LNCaP clone FGC (cell line): ENCODE results near the gene CABP5.

ENCODE experiments used
- DNase-seq: peaks from one replicate; pipeline ENCODE4 v3.0.0-alpha.2; 2011; ENCODE audit warnings: low read depth
- H3K4me3 ChIP-seq: 2 replicates; pipeline ENCODE4 v1.5.1; 2011; ENCODE audit warnings: mild to moderate bottlenecking, low read depth, low read length, control low read depth
- TF ChIP-seq, protein P1 (sequence below): IDR thresholded peaks from 2 replicates; pipeline ENCODE4 v1.5.1; 2012; ENCODE audit warnings: mild to moderate bottlenecking; ENCODE audit not compliant: control insufficient read depth, insufficient read depth; ENCODE audit errors: extremely low read depth

CABP5 gene

DNA sequence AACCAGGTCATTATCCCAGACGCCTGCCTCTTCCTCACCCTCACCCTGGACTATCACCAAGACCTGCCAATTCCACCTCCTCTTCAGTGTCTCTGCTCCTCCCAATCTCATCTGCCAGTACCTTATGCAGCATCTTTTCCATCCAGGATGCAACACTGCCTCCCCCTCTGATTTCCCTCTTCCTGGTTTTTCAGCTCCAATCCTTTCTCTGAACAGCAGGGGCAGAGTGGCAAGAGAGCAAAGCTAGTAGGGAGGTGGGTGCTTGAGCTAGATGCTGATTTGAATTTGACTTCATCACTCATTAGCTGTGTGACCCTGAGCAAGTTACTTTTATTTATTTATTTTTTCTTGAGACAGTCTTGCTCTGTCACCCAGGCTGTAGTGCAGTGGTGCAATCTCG is 25.6 kb upstream of the CABP5 start:
- TF ChIP-seq, protein P1, sequence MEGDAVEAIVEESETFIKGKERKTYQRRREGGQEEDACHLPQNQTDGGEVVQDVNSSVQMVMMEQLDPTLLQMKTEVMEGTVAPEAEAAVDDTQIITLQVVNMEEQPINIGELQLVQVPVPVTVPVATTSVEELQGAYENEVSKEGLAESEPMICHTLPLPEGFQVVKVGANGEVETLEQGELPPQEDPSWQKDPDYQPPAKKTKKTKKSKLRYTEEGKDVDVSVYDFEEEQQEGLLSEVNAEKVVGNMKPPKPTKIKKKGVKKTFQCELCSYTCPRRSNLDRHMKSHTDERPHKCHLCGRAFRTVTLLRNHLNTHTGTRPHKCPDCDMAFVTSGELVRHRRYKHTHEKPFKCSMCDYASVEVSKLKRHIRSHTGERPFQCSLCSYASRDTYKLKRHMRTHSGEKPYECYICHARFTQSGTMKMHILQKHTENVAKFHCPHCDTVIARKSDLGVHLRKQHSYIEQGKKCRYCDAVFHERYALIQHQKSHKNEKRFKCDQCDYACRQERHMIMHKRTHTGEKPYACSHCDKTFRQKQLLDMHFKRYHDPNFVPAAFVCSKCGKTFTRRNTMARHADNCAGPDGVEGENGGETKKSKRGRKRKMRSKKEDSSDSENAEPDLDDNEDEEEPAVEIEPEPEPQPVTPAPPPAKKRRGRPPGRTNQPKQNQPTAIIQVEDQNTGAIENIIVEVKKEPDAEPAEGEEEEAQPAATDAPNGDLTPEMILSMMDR = no peak
- H3K4me3 ChIP-seq = no peak overlapping the region
- DNase-seq = no peak

DNA sequence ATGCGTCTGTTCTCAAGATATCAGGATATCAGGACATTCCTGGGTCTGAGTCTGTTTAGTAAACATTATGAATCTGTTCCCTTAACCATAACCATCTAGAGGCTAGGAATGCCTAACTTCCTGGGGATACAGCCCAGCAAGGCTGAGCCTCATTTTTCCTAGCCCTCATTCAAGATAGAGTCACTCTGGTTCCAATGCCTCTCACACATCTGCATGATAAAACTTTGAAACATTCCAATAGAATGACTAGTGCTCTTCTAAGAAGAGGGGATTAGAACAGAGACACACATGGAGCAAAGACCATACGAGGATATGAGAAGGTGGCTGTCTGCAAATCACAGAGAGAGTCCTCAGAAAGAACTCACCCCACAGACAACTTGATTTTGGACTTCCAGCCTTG is 20.6 kb upstream of the CABP5 start:
- H3K4me3 ChIP-seq = no peak overlapping the region
- TF ChIP-seq, protein P1 = no peak
- DNase-seq = no peak

DNA sequence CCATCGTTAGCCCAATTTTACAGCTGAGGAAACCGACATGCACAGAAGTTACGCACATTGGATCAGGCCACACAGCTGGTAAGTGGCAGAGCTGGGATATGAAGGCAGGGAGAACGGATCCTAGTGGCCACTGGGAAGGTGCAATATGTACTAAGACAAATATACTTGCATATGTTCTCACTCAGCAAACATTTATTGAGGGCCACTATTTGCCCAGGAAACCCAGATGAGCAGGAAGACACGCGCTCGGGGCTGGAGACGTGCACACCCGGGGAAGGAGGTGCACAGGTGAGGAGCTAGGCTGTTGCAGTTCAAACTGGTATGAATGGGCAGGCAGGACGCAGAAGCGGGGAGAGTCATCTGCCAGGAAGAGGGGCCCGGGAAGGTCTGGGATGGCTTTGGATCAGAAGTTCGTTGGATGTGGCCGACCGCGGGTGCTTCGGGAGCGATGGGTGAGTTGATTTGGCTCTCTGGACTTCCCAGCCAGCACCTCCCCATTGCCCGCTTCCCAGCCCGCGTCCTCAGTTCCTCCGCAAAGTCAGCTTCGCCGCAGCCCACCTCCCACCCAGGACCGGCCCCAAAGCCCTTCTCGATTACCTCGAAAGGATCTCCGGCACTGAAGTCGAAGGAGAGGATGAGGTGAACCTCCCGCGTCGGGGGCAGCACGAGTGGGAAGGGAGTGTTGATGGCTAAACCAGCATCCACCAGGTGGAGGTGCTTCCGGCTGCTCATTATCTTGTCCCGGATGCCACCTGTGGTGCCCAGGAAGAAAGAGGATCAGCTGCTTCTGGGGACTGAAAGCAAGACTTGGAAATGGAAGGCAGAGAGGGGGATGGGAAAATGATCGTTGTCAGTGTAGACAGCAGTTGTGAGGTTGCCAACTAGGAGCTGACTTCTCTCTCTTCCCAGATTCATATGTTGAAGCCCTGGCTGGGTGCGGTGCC is 17.8 kb upstream of the CABP5 start:
- TF ChIP-seq, protein P1 = no peak
- peak; percentile 41 for DNase-seq
- H3K4me3 ChIP-seq = no peak overlapping the region

DNA sequence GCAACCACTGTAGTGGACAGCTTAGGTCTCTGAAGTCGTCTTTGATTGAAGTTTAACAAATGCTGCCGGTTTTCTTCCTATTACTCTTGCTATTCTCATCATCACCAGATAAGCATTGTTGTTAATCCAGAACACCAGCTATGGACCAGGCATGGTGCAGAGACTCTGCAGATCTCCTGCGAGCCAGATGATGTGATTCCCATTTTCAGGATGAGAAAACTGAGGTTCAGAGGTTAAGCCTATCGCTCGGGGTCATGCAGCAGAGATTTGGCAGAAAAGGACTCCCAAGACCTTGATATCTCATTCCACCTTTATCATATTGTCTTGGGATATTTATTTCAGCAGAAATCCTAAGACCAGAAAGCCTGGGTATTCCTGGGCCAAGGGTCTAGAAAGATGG is 16.5 kb upstream of the CABP5 start:
- TF ChIP-seq, protein P1 = no peak
- no peak overlapping the region for H3K4me3 ChIP-seq
- DNase-seq = no peak

DNA sequence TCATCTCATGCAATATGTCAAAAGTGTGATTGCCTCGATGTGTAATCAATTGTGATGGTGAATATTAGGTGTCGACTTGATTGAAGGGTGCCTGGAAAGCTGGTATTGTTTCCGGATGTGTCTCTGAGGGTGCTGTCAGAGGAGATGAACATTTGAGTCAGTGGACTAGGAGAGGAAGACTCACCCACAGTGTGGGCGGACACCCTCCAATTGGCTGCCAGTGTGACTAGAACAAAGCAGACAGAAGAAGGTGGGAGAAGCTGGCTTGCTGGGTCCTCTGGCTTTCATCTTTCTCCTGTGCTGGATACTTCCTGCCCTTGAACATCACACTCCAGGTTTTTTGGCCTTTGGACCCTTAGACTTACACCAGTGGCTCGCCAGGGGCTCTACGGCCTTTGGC is 15.5 kb upstream of the CABP5 start:
- TF ChIP-seq, protein P1 = no peak
- H3K4me3 ChIP-seq = no peak overlapping the region
- DNase-seq = no peak

DNA sequence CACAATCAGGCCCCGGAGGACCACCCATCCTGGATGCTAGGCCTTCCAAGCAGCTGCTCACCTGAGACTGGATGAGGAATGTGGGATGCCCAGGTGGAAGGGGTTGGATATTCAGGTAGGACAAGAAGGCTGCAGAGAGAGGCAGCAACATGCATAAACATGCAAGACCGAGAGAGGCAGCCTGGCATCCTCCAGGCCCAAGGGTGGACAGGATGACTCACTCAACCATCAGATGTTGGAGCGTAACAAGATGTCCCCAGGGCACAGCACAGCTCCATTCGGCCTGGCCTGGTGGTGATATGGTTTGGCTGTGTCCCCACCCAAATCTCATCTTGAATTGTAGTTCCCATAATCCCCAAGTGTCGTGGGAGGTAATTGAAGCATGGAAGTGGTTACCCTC is 10.0 kb upstream of the CABP5 start:
- TF ChIP-seq, protein P1 = no peak
- H3K4me3 ChIP-seq = no peak overlapping the region
- DNase-seq = no peak
